ENCODE results near the gene PARN.
"Not testable (repeated sequence)": the region's sequence is repeated elsewhere in the genome, so short reads cannot be mapped to it uniquely, and the experiment has no call there.

PARN gene

DNA sequence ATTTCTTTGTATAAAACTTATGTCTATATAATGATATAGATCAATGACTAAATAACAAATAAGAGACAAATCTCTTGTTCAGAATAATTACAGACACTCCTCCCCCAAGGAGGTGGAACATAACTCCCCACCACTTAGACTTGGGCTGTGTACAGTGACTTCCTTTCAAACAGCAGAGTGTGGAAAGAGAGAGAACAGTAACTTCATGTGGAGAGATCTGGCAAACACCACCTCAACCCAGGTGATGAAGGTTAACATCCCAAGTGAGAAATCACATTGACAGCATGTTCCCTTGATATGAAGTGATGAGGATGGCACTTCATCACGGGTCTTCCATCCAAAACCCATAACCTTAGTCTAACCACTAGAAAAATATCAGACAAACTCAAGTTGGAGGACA lies 169.3 kb downstream of the PARN start:
- no peak for DNase-seq

DNA sequence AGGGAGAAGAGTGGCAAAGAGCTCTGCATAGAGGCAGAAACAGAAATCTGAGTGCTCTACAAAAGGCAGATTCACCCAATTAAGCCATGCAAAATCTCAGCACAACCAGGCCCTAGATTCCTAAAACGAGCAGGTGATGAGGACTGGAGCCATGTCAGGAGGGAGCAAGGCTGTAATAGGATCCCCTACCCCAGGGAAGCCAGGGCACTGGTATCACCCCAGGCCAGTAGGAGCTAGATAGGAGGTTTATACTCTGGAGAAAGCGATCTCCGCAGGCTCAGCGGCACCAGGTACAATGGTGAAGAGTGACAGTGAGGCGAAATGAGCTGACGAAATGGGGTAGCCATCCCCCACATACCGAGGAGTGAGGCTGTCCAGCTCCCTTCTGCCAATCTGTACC lies 171.5 kb downstream of the PARN start:
- no peak for DNase-seq

GRCh38 chr16:14456793-14457481 lies 173.1 kb downstream of the PARN start:
- no peak for DNase-seq

DNA sequence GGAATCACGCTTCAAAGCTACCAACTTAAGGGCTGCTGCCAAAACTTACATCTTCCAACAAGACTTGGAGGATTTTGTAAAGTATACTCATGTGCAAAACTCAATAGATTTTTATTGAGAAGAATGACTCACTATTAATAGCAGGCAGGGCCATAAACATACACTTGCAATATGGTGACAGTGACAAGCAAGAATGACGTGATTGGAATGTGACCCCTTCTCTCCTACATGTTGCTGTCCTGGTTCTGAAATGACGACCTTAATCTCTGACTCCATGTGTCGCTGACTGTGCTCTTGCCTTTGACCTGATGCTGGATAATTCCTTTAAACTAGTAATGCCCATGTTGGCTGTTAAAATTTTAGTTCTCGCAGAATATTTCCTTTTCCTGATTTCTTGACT lies 174.5 kb downstream of the PARN start:
- DNase-seq, result no peak

DNA sequence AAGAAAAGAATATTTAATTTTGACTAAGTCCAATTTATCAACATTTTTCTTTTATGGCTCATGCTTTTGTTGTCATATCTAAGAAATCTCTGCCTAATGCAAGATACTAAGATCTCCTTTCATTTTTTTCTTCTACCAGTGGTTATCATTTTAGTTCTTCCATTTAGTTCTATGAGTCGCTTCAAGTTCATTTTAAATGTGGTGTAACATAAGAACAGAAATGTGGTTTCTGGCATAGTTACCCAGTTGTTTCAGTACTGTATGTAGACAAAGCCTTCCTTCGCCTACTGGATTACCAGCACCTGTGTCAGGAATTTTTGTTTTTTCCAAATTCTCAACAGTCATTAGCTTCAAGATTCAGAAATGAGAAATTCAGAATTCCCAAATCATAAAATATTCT lies 175.7 kb downstream of the PARN start:
- no peak for DNase-seq

GRCh38 chr16:14452066-14452465 lies 178.0 kb downstream of the PARN start:
- no peak for DNase-seq

DNA sequence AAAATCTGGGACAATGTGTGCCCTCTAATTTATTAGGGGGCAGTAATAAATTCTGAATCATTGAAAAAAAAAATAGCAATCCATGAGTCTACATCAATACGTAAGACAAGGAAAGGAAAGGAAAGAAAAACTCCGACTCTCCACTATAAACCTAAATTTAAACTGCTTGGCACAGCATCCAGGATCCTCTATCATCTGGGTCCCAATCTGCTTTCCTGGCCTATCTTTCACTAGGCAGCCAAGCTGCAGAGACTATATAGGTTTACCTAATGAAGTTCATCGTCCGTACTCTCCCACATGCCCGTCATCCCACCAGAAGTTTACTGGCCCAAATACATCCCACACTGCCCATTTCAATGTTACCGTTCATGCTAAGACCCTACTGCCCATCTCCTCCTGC lies 179.2 kb downstream of the PARN start:
- DNase-seq, result no peak

- no peak for DNase-seq
Measured at GRCh38 chr16:14449790-14450480, 180.1 kb downstream of the PARN start.

DNA sequence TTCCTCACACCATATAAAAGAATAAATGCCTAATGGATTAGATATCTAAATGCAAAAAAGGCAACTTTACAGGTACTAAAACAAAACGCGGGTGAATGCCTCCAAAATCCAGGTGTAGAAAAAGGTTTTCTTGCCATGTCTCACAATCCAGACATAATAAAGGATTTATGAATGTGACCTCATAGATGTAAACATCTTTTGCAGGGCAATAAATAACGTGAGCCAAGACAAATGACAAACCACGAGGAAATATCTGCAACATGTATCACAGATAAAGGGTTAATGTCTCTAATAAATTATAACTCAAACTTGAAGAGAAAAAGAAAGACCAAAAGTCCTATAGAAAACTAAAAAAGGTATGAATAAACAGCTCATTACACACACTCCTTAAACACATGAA lies 180.7 kb downstream of the PARN start:
- DNase-seq, result no peak

DNA sequence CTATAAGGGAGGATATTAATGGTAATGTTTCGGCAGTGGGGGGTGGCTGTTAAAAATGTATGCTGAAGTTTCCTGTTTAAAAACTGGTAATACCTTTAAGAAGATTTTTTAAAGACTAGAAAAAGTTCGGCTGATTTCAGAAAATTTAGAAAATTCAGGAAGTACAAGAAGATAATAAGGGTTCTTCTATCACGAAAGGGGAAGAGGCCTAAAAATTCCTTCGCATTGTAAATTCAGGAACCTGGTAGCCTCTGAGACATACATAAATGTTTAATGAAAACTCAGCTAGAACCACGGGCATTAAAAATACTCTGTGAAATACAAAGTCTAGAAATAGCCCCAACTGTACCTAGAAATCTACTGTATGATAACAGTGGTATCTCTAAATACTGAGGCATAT lies 181.2 kb downstream of the PARN start:
- DNase-seq, result no peak

DNA sequence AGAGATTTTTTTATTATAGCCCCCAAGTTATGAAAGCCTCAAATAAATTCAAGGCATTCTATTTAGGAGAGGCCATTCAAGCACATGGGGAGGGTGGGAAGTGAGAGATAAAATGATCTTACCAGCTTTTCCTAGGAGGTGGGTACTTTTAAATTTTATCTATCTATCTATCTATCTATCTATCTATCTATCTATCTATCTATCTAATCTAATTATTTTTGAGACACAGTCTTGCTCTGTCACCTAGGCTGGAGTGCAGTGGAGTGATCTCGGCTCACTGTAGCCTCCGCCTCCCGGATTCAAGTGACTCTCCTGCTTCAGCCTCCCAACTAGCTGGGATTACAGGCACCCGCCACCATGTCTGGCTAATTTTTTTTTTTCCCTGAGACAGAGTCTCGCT lies 182.3 kb downstream of the PARN start:
- no peak for DNase-seq

DNA sequence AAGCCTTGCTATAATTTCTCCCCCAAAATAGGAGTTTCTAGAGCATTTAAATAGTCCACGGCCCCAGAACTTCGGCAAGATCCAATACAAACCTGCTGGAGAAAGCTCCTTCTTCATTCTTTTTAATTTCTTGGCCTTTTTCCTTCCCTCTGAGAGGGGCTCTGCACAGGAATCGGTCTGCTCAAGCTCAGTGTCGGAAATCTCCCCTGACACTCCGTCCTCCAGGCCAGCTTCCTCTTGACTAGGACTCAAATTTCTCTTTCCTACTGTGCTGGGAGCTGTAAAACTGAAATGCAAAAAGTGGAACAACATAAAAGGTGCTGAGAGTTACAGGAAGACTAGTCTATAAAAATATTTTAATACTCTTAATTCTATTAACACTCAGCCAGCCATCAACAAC lies 183.3 kb downstream of the PARN start:
- DNase-seq, result no peak

- no peak for DNase-seq
Measured at GRCh38 chr16:14445937-14446715, 183.9 kb downstream of the PARN start.

DNA sequence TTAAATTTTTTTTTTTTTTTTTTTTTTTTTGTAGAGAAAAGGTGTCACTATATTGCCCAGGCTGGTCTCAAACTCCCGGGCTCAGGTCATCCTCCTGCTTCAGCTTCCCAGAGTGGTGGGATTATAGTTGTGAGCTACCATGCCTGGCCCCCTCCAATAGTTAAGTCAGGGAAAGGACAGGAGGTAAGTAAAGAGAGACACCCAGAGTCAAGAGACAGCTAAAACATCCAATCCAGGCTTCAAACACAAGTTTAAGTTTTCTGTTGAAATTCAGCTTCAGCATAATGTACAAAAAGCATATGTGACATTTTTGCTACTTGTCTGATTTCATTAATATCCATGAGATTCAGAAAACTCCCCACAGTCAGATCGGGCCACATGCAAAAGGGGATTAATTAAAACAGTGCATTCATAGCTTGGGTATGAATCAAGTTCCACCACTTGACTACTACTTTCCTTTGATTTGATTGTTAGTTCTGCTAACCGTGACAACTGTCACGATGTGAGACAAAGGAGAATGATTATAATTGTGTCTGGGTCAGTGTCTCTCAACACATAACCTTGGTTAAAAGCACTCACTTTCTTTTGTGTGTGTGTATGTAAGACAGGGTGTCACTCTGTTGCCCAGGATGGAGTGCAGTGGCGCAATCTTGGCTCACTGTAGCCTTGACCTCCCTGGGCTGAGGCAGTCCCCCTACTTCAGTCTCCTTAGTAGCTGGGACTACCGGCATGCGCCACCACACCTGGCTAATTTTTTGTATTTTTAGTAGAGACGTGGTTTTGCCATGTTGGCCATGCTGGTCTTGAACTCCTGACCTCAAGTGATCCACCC lies 184.9 kb downstream of the PARN start:
- no peak for DNase-seq

DNA sequence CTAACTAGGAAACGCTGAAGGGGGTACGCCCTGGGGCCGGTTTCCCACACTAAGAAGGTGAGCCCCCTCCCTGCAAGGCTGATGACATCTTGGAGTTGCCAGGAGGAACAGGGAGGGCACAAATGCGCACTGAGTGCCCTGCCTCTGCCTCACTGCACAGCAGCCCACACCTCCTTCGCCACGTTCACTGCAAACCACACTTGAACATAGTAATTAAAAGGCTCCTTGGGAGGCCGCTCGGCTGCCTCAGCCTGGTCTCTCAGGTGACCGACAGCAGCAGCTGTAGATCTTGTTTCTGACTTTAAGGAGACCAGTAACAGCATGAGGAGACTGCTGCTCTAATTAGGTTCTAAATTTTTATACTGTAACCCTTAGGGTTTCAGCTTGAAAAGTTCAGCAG lies 188.5 kb downstream of the PARN start:
- DNase-seq, result not testable (repeated sequence)

- DNase-seq, result no peak
Measured at GRCh38 chr16:14438256-14438655, 191.8 kb downstream of the PARN start.

GRCh38 chr16:14437426-14437825 lies 192.6 kb downstream of the PARN start:
- DNase-seq, result no peak

GRCh38 chr16:14436401-14436955 lies 193.6 kb downstream of the PARN start:
- no peak for DNase-seq

DNA sequence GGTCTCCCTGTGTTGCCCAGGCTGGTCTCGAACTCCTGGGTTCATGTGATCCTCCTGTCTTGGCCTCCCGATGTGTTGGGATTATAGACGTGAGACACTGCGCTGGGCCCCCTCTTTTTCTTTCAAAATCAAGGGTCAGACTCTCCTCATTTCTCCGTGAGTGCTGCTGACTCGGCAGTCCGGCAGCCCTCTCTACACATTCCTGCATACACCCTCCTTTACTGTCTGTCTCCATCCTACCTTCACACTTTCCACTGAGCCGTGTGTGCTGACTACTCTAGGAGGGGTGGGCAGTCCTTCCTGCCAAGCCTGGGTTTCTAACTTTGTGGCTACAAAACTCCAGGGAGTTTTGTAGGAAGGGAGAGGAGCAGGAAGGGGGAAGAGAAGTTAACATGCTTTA lies 195.2 kb downstream of the PARN start:
- no peak for DNase-seq

GRCh38 chr16:14428971-14429637 lies 201.0 kb downstream of the PARN start:
- DNase-seq, result not testable (repeated sequence)

GRCh38 chr16:14428043-14428442 lies 202.0 kb downstream of the PARN start:
- no peak for DNase-seq

GRCh38 chr16:14427371-14427948 lies 202.6 kb downstream of the PARN start:
- DNase-seq, result no peak
